T47D (cell line): ENCODE results near the gene P4HB.
A peak's percentile ranks its signal among the peaks of the same experiment; 100 is the strongest.

Experiments
- DNase-seq, 2 experiments: peaks; one replicate each; pipeline versions ENCODE4 v3.0.0 to v3.0.0-alpha.2; 2011 to 2012; ENCODE audit warnings: low read depth in 1 of 2, low spot score in 1 of 2
- JUND ChIP-seq: IDR thresholded peaks from 2 replicates; pipeline ENCODE4 v1.6.1; 2012; ENCODE audit warnings: low read depth
- in situ Hi-C: cut with HindIII; loops from 2 replicates; pipeline ENCODE4 v1.10.0; 2016; ENCODE audit warnings: low sequenced_read_pairs, low pct_unique_long_range_greater_than_20kb

Gene P4HB

GRCh38 chr17:81822312-81822637 is 38.1 kb downstream of the P4HB start:
- no peak for TF ChIP-seq JUND
- in situ Hi-C loops = no loop called here
- no peak for DNase-seq

GRCh38 chr17:81821603-81822311 is 38.6 kb downstream of the P4HB start:
- in situ Hi-C loops = no loop called here
- peak; percentile 96 to 97 for DNase-seq
- no peak for TF ChIP-seq JUND

- no peak for DNase-seq
- in situ Hi-C loops = no loop called here
- TF ChIP-seq JUND = no peak
These were observed 39.2 kb downstream of the P4HB start for GRCh38 chr17:81821147-81821546.

GRCh38 chr17:81819708-81820107 is 40.6 kb downstream of the P4HB start:
- no peak for TF ChIP-seq JUND
- no peak for DNase-seq
- in situ Hi-C loops = no loop called here

GRCh38 chr17:81817758-81818147 is 42.6 kb downstream of the P4HB start:
- in situ Hi-C loops = no loop called here
- DNase-seq = no peak
- TF ChIP-seq JUND = no peak

- TF ChIP-seq JUND = no peak
- in situ Hi-C loops = no loop called here
- no peak for DNase-seq
These were observed 44.7 kb downstream of the P4HB start for GRCh38 chr17:81815646-81815986.

GRCh38 chr17:81814748-81815645 is 45.3 kb downstream of the P4HB start:
- in situ Hi-C loops = no loop called here
- DNase-seq = no peak
- no peak for TF ChIP-seq JUND

GRCh38 chr17:81813861-81814683 is 46.3 kb downstream of the P4HB start:
- TF ChIP-seq JUND = no peak
- no peak for DNase-seq
- in situ Hi-C loops = no loop called here

GRCh38 chr17:81813371-81813684 is 47.0 kb downstream of the P4HB start:
- TF ChIP-seq JUND = no peak
- no peak for DNase-seq
- in situ Hi-C loops = no loop called here

GRCh38 chr17:81812571-81813370 is 47.6 kb downstream of the P4HB start:
- in situ Hi-C loops = no loop called here
- TF ChIP-seq JUND = no peak
- no peak for DNase-seq

- in situ Hi-C loops = no loop called here
- no peak for TF ChIP-seq JUND
- no peak for DNase-seq
These were observed 48.4 kb downstream of the P4HB start for GRCh38 chr17:81811705-81812570.
